Ectodermal cell (in vitro differentiated cells): ENCODE data around the gene PTH2R.

Experiments used
- H3K27ac ChIP-seq: 2 replicates; pipeline ENCODE4 v1.7.0; 2013; ENCODE audit warnings: mild to moderate bottlenecking, low read depth, low read length; ENCODE audit not compliant: insufficient read depth, poor library complexity, severe bottlenecking
- H3K27me3 ChIP-seq: 2 replicates; pipeline ENCODE4 v1.7.0; 2013; ENCODE audit warnings: mild to moderate bottlenecking, low read length; ENCODE audit not compliant: insufficient read depth, control insufficient read depth, poor library complexity, severe bottlenecking
- H3K36me3 ChIP-seq: one replicate; pipeline ENCODE4 v1.7.0; 2013; ENCODE audit warnings: low read length; ENCODE audit not compliant: control insufficient read depth, insufficient read depth
- H3K4me1 ChIP-seq: one replicate; pipeline ENCODE4 v1.7.0; 2013; ENCODE audit warnings: low read length; ENCODE audit not compliant: control insufficient read depth, insufficient read depth
- H3K4me3 ChIP-seq: 2 replicates; pipeline ENCODE4 v1.7.0; 2013; ENCODE audit warnings: low read depth, low read length, control low read depth; ENCODE audit not compliant: insufficient read depth
- H3K9me3 ChIP-seq: 2 replicates; pipeline ENCODE4 v1.7.0; 2013; ENCODE audit warnings: mild to moderate bottlenecking, low read length, moderate library complexity; ENCODE audit not compliant: control insufficient read depth
- WGBS, 2 experiments: methylation state at CpG; one replicate each; pipeline ENCODE4 v1.1.7; 2013; ENCODE audit warnings: missing lambda C conversion rate in 2 of 2; 5-methylcytosine and 5-hydroxymethylcytosine counted together

The PTH2R gene

GRCh38 chr2:208541461-208541988 is 134.9 kb downstream of the PTH2R start:
- Histone ChIP-seq H3K36me3 (no peaks in the 10 kb centered on the region), H3K4me1 (no peaks in the 10 kb centered on the region), H3K27ac (no peak overlapping the region), H3K4me3 (no peak overlapping the region), H3K27me3 (no peaks in the 10 kb centered on the region), H3K9me3 (no peaks in the 10 kb centered on the region)
- WGBS, 2 experiments: 90 to 97% methylated on average over 2 of the region's 3 CpGs

DNA sequence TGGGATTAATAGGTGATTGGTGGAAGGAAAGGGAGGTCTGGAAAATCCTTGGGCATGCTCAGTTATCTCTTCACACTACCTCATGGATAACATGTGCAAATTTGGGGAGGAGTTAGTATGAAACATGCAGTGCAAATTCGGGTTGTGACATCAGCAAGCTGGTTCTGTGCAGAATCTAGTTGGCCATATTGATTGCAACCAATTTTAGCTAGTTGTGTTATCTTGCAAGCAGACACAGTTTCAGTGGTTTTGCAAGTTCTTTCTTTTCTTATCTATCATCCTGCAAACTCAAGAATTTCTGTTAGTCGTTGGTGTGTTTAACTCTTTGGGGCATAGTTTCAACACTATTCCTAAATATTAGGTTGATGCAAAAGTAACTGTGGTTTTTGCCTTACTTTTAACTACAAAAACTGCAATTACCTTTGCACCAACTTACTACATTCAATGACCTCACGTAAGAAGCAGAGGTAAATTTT is 135.4 kb downstream of the PTH2R start:
- H3K27ac ChIP-seq: no peak overlapping the region
- no peaks in the 10 kb centered on the region for H3K4me1 ChIP-seq
- H3K27me3 ChIP-seq: no peaks in the 10 kb centered on the region
- H3K9me3 ChIP-seq: no peaks in the 10 kb centered on the region
- H3K4me3 ChIP-seq: no peak overlapping the region
- 88 to 96% methylated on average over 2 to 3 of the region's 3 CpGs for WGBS, 2 experiments
- H3K36me3 ChIP-seq: no peaks in the 10 kb centered on the region

- Histone ChIP-seq H3K27me3 (no peaks in the 10 kb centered on the region), H3K4me1 (no peaks in the 10 kb centered on the region)
Measured at GRCh38 chr2:208542465-208543041, 136.0 kb downstream of the PTH2R start.

More at GRCh38 chr2:208542465-208543041, 136.0 kb downstream of the PTH2R start:
- H3K27ac ChIP-seq: no peak overlapping the region
- no peak overlapping the region for H3K4me3 ChIP-seq
- no peaks in the 10 kb centered on the region for H3K36me3 ChIP-seq
- WGBS, 2 experiments: 91 to 93% methylated on average over 1 of the region's 1 CpG
- H3K9me3 ChIP-seq: no peaks in the 10 kb centered on the region
